Thymus (tissue), 11 donors: ENCODE results near the gene JMJD1C. TPM values are rescaled to one million over a fixed set of nuclear protein-coding genes. Genes with fewer than 3 reads are reported as not detected.

Source experiments
- DNase-seq, 9 donors: peaks; one replicate each; pipeline ENCODE4 v3.0.0-alpha.2; 2013; ENCODE audit warnings: low spot score in 9 of 9, low read depth in 6 of 9, missing footprints in 1 of 9
- H3K27ac ChIP-seq, 2 donors: one replicate each; pipeline ENCODE4 v1.5.1; 2013; ENCODE audit warnings: control low read depth in 1 of 2, low read depth in 1 of 2, low read length in 1 of 2, mild to moderate bottlenecking in 1 of 2, moderate library complexity in 1 of 2
- H3K27me3 ChIP-seq, 2 donors: one replicate each; pipeline ENCODE4 v1.5.1; 2013; ENCODE audit warnings: low read length in 1 of 2; ENCODE audit not compliant: control insufficient read depth in 2 of 2, insufficient read depth in 1 of 2
- H3K36me3 ChIP-seq, 2 donors: one replicate each; pipeline ENCODE4 v1.5.1; 2013; ENCODE audit warnings: low read length in 1 of 2, mild to moderate bottlenecking in 1 of 2, moderate library complexity in 1 of 2; ENCODE audit not compliant: control insufficient read depth in 2 of 2, insufficient read depth in 2 of 2
- H3K4me1 ChIP-seq, 2 donors: one replicate each; pipeline ENCODE4 v1.5.1; 2013; ENCODE audit warnings: low read length in 2 of 2; ENCODE audit not compliant: control insufficient read depth in 2 of 2, insufficient read depth in 2 of 2
- H3K4me3 ChIP-seq, 2 donors: one replicate each; pipeline ENCODE4 v1.5.1; 2013; ENCODE audit warnings: low read length in 2 of 2, control low read depth in 1 of 2, mild to moderate bottlenecking in 1 of 2
- H3K9me3 ChIP-seq, 2 donors: one replicate each; pipeline ENCODE4 v1.5.1; 2013; ENCODE audit warnings: low read length in 1 of 2, mild to moderate bottlenecking in 1 of 2; ENCODE audit not compliant: control insufficient read depth in 2 of 2, insufficient read depth in 1 of 2
- WGBS: extraction: QIAGEN DNeasy Blood & Tissue Kit; methylation state at CpG from one replicate; pipeline ENCODE4 v1.1.7; 2013; 5-methylcytosine and 5-hydroxymethylcytosine counted together
- polyA plus RNA-seq: library from polyadenylated mRNA; stranded (reverse); fragments of 200-250 nt; gene quantifications from one replicate; pipeline ENCODE4 v1.2.3, GENCODE V29; 2013
- total RNA-seq: library from RNA; stranded (reverse); fragments of 120-200 nt; gene quantifications from one replicate; pipeline ENCODE4 v1.2.4, GENCODE V29; 2013
- donor health status: healthy.

The JMJD1C gene
- total and polyA plus RNA-seq, 2 donors: 70.8 to 86.2 TPM

DNA sequence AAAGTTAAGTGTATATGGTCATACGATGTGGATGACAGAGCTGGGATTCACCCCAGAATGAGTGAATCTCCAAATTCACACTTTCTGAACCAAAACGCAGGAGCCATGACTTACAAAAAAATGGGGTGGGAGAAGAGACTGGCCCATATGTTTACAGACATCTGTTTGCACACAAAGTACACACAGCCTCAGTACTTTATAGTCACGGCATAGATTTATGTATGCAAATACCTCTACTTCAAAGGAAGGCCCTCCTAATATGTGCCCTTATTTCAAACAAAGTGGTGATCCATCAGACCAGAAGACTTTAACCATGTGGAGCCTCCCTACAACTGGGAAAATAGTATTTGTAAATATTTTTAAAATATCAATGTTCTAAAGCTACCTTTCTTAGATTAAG is 22.2 kb upstream of the JMJD1C start:
- H3K27me3 ChIP-seq: no peaks in the 10 kb centered on the region
- no peaks in the 10 kb centered on the region for H3K36me3 ChIP-seq
- H3K27ac ChIP-seq: no peak overlapping the region
- peaks cover 0 to 5% of the 10 kb centered on the region in 2 donors for H3K9me3 ChIP-seq
- no peak overlapping the region for H3K4me3 ChIP-seq
- no peak for DNase-seq
- 99% methylated on average over 3 of the region's 3 CpGs for WGBS
- H3K4me1 ChIP-seq: no peaks in the 10 kb centered on the region

DNA sequence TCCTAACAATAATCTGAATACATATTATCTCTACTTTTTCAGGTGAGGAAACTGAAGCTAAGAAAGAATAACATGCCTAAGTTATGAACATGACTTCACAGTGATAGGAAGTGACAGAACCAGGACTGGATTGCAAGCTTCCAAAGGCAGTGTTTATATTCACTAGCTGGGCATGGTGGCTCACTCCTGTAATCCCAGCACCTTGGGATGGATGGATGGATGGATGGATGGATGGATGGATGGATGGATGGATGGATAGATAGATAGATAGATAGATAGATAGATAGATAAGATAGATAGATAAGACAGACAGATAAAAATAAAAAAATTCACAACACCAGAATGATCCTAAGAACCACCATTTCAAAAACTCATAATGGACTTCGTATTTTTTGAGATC is 18.2 kb upstream of the JMJD1C start:
- Histone ChIP-seq H3K36me3 (no peaks in the 10 kb centered on the region), H3K9me3 (no peaks in the 10 kb centered on the region), H3K4me1 (no peaks in the 10 kb centered on the region), H3K4me3 (no peak overlapping the region), H3K27ac (no peak overlapping the region), H3K27me3 (no peaks in the 10 kb centered on the region)
- 100% methylated on average over 1 of the region's 1 CpG for WGBS
- DNase-seq: no peak

GRCh38 chr10:63481815-63482421 is 16.1 kb upstream of the JMJD1C start:
- Histone ChIP-seq H3K9me3 (no peaks in the 10 kb centered on the region), H3K36me3 (no peaks in the 10 kb centered on the region), H3K27ac (no peak overlapping the region), H3K4me1 (no peaks in the 10 kb centered on the region), H3K4me3 (no peak overlapping the region), H3K27me3 (no peaks in the 10 kb centered on the region)
- WGBS: 96% methylated on average over 6 of the region's 6 CpGs
- no peak for DNase-seq

DNA sequence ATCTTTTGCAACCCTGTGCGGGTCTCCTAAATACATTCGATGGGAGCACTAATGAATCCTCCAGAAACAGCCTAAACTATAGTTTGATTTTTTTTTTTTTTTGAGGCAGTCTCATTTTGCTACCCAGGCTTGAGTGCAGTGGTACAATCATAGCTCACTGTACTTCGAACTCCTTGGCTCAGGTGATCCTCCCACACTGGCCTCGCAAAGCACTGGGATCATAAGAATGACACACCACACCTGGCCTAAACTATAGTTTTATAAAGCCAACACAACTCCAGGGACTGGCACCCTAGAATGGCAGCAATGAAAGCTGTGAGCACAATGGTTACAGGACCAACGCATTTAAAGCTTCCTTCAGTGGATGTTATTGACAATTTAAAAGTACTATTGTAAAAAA is 14.5 kb upstream of the JMJD1C start:
- no peaks in the 10 kb centered on the region for H3K9me3 ChIP-seq
- no peak overlapping the region for H3K27ac ChIP-seq
- H3K4me1 ChIP-seq: no peaks in the 10 kb centered on the region
- WGBS: 98% methylated on average over 5 of the region's 5 CpGs
- H3K36me3 ChIP-seq: no peaks in the 10 kb centered on the region
- no peaks in the 10 kb centered on the region for H3K27me3 ChIP-seq
- no peak for DNase-seq
- H3K4me3 ChIP-seq: no peak overlapping the region

- Histone ChIP-seq H3K36me3 (no peaks in the 10 kb centered on the region), H3K9me3 (no peaks in the 10 kb centered on the region), H3K4me1 (no peaks in the 10 kb centered on the region), H3K27ac (no peak overlapping the region), H3K27me3 (no peaks in the 10 kb centered on the region), H3K4me3 (no peak overlapping the region)
- 97% methylated on average over 3 of the region's 3 CpGs for WGBS
- no peak for DNase-seq
Observed at GRCh38 chr10:63478564-63478963, 12.8 kb upstream of the JMJD1C start.

GRCh38 chr10:63477927-63478326 is 12.2 kb upstream of the JMJD1C start:
- WGBS: 95% methylated on average over 1 of the region's 1 CpG
- no peak overlapping the region for H3K4me3 ChIP-seq

DNA sequence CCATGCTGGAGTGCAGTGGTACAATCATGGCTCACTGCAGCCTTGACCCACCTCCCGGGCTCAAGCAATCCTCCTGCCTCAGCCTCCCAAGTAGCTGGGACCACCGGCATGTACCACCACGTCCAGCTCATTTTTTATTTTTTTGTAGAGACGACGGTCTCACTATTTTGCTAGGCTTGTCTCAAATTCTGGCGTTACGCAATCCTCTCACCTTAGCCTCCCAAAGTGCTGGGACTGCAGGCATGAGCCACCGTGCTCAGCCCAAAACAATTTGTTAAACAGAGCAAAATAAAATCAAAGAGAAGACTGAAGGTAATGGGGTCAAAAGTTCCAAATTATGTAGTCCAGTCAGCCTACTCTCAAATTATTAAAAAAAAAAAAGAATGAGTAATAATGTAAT is 8.7 kb upstream of the JMJD1C start:
- no peaks in the 10 kb centered on the region for H3K36me3 ChIP-seq
- H3K27ac ChIP-seq: no peak overlapping the region
- no peak overlapping the region for H3K4me3 ChIP-seq
- H3K4me1 ChIP-seq: no peaks in the 10 kb centered on the region
- H3K9me3 ChIP-seq: no peaks in the 10 kb centered on the region
- DNase-seq: no peak
- 97% methylated on average over 8 of the region's 8 CpGs for WGBS
- H3K27me3 ChIP-seq: no peaks in the 10 kb centered on the region

More at GRCh38 chr10:63477927-63478326, 12.2 kb upstream of the JMJD1C start:
- Histone ChIP-seq H3K27me3 (no peaks in the 10 kb centered on the region), H3K4me1 (no peaks in the 10 kb centered on the region), H3K36me3 (no peaks in the 10 kb centered on the region), H3K9me3 (no peaks in the 10 kb centered on the region), H3K27ac (no peak overlapping the region)
- no peak for DNase-seq

DNA sequence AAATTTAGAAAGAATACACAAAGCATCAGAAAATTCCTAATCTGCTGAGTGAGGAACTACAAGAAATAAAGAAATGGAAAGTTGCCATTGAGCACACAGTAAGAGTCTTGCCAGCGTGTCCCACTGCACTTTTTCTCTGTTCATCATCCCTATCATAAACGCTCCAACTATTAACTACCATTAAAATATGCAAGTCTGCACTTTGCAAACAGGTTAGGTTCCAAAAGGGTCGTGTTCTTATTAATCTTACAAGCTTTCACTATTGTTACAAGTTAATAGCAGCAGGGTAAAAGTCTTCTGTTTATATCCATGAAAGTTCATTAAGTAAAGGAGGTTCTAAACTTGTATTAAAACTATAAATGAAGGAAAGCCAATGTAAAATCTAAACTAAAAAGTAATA is 5.2 kb upstream of the JMJD1C start:
- Histone ChIP-seq H3K36me3 (no peaks in the 10 kb centered on the region), H3K27me3 (peaks cover 0 to 5% of the 10 kb centered on the region in 2 donors), H3K9me3 (no peaks in the 10 kb centered on the region), H3K27ac (no peak overlapping the region), H3K4me3 (no peak overlapping the region), H3K4me1 (peaks cover 2 to 4% of the 10 kb centered on the region in 2 donors)
- no peak for DNase-seq
- 96% methylated on average over 3 of the region's 3 CpGs for whole genome bisulfite sequencing

- peaks cover 4% of the 10 kb centered on the region in 2 donors for H3K4me1 ChIP-seq
- H3K27me3 ChIP-seq: peaks cover 0 to 17% of the 10 kb centered on the region in 2 donors
- no peaks in the 10 kb centered on the region for H3K9me3 ChIP-seq
- H3K36me3 ChIP-seq: no peaks in the 10 kb centered on the region
- H3K4me3 ChIP-seq: no peak overlapping the region
- WGBS: 99% methylated on average over 1 of the region's 1 CpG
- no peak for DNase-seq
- H3K27ac ChIP-seq: no peak overlapping the region
Observed at GRCh38 chr10:63468947-63469346, 3.2 kb upstream of the JMJD1C start.
